Tibial artery (tissue), 4 donors: ENCODE measurements around the gene DDX59.

ENCODE experiments used
- DNase-seq, 2 donors: peaks; one replicate each; pipeline ENCODE4 v3.0.0-alpha.2; 2019
- H3K27ac ChIP-seq, 2 donors: fragments of 200-600 bp; sonication (generic) in 1 of 2; 1 replicate in 1 of 2; 2 replicates in 1 of 2; pipeline ENCODE4 v1.5.1; 2018 to 2019; ENCODE audit warnings: mild to moderate bottlenecking in 1 of 2
- H3K27me3 ChIP-seq, 2 donors: fragments of 200-600 bp; sonication (generic) in 1 of 2; one replicate each; pipeline versions ENCODE4 v1.5.1 to v1.6.0; 2016 to 2019
- H3K36me3 ChIP-seq, 3 donors: fragments of 200-600 bp; sonication (generic) in 2 of 3; one replicate each; pipeline ENCODE4 v1.5.1; 2016 to 2019; ENCODE audit warnings: mild to moderate bottlenecking in 2 of 3
- H3K4me1 ChIP-seq, 4 donors: fragments of 200-600 bp; sonication (generic) in 2 of 4; 1 replicate in 3 of 4; 2 replicates in 1 of 4; pipeline ENCODE4 v1.5.1; 2016 to 2019
- H3K4me3 ChIP-seq, 2 donors: fragments of 200-600 bp; sonication (generic) in 1 of 2; 1 replicate in 1 of 2; 2 replicates in 1 of 2; pipeline ENCODE4 v1.5.1; 2018 to 2019; ENCODE audit warnings: mild to moderate bottlenecking in 2 of 2
- H3K9me3 ChIP-seq, 3 donors: fragments of 200-600 bp; sonication (generic) in 1 of 3; one replicate each; pipeline ENCODE4 v1.5.1; 2016 to 2019
- intact Hi-C: fragments of 100-400 bp; cut with DNase I; formaldehyde crosslinking; loops from one replicate; pipeline ENCODE4 v1.15.0; 2023; ENCODE audit warnings: low total_unique reads
- TF ChIP-seq, protein P1 (sequence below), 2 experiments: fragments of 200-600 bp in 1 of 2; fragments of 450-650 bp in 1 of 2; IDR thresholded peaks; one replicate each; pipeline ENCODE4 v1.5.1; 2017 to 2019; ENCODE audit warnings: antibody characterized with exemption in 2 of 2, mild to moderate bottlenecking in 1 of 2, moderate library complexity in 1 of 2

Gene DDX59

GRCh38 chr1:200707116-200707515 lies 37.4 kb upstream of the DDX59 start:
- H3K9me3 ChIP-seq: no peaks in the 10 kb centered on the region
- H3K4me3 ChIP-seq: no peak overlapping the region
- intact Hi-C loops: no loop called here
- TF ChIP-seq, protein P1, sequence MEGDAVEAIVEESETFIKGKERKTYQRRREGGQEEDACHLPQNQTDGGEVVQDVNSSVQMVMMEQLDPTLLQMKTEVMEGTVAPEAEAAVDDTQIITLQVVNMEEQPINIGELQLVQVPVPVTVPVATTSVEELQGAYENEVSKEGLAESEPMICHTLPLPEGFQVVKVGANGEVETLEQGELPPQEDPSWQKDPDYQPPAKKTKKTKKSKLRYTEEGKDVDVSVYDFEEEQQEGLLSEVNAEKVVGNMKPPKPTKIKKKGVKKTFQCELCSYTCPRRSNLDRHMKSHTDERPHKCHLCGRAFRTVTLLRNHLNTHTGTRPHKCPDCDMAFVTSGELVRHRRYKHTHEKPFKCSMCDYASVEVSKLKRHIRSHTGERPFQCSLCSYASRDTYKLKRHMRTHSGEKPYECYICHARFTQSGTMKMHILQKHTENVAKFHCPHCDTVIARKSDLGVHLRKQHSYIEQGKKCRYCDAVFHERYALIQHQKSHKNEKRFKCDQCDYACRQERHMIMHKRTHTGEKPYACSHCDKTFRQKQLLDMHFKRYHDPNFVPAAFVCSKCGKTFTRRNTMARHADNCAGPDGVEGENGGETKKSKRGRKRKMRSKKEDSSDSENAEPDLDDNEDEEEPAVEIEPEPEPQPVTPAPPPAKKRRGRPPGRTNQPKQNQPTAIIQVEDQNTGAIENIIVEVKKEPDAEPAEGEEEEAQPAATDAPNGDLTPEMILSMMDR (IDR thresholded peaks at IDR 0.05): no peak
- no peak for DNase-seq
- H3K27me3 ChIP-seq: no peaks in the 10 kb centered on the region
- no peak overlapping the region for H3K27ac ChIP-seq
- no peaks in the 10 kb centered on the region for H3K36me3 ChIP-seq
- H3K4me1 ChIP-seq: no peaks in the 10 kb centered on the region

- no peak overlapping the region for H3K27ac ChIP-seq
- intact Hi-C loops: no loop called here
- TF ChIP-seq, protein P1 (IDR thresholded peaks at IDR 0.05): no peak
- no peaks in the 10 kb centered on the region for H3K36me3 ChIP-seq
- no peak for DNase-seq
- H3K4me1 ChIP-seq: no peaks in the 10 kb centered on the region
- no peak overlapping the region for H3K4me3 ChIP-seq
- no peaks in the 10 kb centered on the region for H3K9me3 ChIP-seq
- no peaks in the 10 kb centered on the region for H3K27me3 ChIP-seq
Observed at GRCh38 chr1:200706111-200706814, 36.6 kb upstream of the DDX59 start.

DNA sequence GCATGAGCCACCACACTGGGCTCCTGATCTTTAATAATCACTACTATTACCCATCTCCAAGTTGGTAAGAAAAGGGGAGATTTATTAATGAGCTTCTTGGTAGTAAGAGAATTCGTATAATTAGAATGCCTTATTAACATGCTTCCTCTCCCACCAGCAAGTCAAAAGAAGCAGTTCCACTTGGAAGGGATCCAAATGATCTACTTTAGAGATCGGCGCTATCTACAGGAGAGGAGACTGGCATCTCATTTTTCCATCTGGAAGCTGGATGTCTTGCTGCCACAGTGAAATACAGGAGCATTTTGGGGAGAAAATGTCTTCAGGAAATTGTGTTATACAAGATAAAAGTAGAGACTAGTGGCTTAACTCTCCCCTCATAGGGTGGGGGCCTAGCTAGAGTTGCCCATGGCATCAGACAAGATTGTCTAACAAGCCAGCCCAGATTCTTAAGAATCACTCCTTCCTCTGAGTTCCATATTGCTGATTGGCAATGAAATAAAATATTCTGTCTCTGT lies 35.3 kb upstream of the DDX59 start:
- H3K36me3 ChIP-seq: no peaks in the 10 kb centered on the region
- intact Hi-C loops: no loop called here
- TF ChIP-seq, protein P1 (IDR thresholded peaks at IDR 0.05): no peak
- no peaks in the 10 kb centered on the region for H3K4me1 ChIP-seq
- H3K27ac ChIP-seq: no peak overlapping the region
- DNase-seq: no peak
- H3K4me3 ChIP-seq: no peak overlapping the region
- no peaks in the 10 kb centered on the region for H3K9me3 ChIP-seq
- no peaks in the 10 kb centered on the region for H3K27me3 ChIP-seq

GRCh38 chr1:200699871-200700270 lies 30.2 kb upstream of the DDX59 start:
- intact Hi-C loops: loop anchor here (10.0 kb wide), 1 partner anchor 575 kb away; no protein-coding TSS in a partner anchor
- DNase-seq: no peak

DNA sequence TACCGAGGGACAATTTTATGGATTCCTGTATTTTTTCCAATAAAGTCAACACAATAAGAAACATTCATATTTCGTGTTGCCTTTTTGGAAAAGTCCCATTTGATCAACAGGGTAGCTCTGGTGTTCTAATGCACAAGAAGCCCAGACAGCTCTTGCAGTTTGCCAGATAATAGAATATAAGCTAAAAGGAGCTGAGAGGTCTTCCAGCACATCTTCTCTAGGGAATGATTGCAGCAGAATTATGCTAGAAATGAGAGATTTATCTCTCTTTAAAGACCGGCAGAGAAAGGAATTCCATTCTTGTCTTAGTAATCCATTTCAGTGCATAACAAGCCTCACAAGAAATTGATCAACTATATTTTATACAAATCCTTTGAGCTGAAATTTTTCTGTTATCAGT lies 25.0 kb upstream of the DDX59 start:
- Histone ChIP-seq H3K27me3 (no peaks in the 10 kb centered on the region), H3K36me3 (no peaks in the 10 kb centered on the region), H3K27ac (no peak overlapping the region), H3K4me1 (no peaks in the 10 kb centered on the region), H3K9me3 (no peaks in the 10 kb centered on the region), H3K4me3 (no peak overlapping the region)
- no peak for DNase-seq
- TF ChIP-seq, protein P1 (IDR thresholded peaks at IDR 0.05): no peak
- intact Hi-C loops: loop anchor here (10.0 kb wide), 1 partner anchor 580 kb away; no protein-coding TSS in a partner anchor

More at GRCh38 chr1:200699871-200700270, 30.2 kb upstream of the DDX59 start:
- Histone ChIP-seq H3K27me3 (no peaks in the 10 kb centered on the region), H3K27ac (no peak overlapping the region), H3K9me3 (no peaks in the 10 kb centered on the region), H3K4me3 (no peak overlapping the region), H3K4me1 (no peaks in the 10 kb centered on the region), H3K36me3 (no peaks in the 10 kb centered on the region)
- TF ChIP-seq, protein P1 (IDR thresholded peaks at IDR 0.05): no peak
